NK-92 treated with Interleukin-12 subunit alpha and Interleukin-12 subunit beta, amount 100 ng/mL, for 24 hours (cell line): ENCODE measurements around the gene KRTAP10-6.
"Not testable (repeated sequence)": the region's sequence is repeated elsewhere in the genome, so short reads cannot be mapped to it uniquely, and the experiment has no call there.

Experiments
- DNase-seq: peaks from one replicate; lab custom pipeline; 2025; lab: John Stamatoyannopoulos, UW

The KRTAP10-6 gene

DNA sequence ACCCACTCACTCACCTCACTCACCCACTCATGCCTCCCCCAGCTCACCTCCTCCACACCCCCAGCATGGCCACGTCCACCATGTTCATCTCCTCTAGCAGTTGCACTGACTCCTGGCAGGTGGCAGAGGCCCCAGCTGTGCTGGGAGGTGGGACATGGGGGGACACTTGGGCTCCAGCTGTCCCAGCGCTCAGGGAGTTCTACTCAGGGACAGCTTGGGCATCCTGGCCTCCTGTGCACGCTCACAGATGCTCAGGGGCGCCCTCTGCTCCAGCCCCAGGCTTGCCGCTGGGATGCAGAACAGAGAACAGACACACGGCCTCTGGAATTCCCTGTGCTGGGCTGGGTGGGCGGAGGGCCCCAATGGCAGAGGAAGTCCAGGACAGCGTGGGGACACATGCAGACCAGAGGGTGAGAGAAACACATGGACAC is 24.8 kb upstream of the KRTAP10-6 start:
- DNase-seq = no peak

DNA sequence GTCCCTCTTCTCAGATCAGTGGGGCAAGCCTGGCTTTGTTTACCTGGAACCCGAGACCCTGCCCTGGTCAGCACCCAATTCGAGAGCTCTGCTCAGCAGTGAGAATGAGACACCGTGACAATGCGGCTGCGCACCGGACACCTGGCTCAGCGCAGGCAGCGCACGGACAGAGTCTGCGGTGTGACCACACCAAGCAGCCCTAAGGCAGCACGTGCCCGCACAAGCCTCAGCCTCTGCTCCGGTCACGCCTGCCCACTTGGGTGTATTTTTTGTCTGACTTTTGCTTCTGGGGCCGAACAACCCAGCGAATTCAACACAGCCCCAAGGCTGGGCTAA is 24.3 kb upstream of the KRTAP10-6 start:
- no peak for DNase-seq

DNA sequence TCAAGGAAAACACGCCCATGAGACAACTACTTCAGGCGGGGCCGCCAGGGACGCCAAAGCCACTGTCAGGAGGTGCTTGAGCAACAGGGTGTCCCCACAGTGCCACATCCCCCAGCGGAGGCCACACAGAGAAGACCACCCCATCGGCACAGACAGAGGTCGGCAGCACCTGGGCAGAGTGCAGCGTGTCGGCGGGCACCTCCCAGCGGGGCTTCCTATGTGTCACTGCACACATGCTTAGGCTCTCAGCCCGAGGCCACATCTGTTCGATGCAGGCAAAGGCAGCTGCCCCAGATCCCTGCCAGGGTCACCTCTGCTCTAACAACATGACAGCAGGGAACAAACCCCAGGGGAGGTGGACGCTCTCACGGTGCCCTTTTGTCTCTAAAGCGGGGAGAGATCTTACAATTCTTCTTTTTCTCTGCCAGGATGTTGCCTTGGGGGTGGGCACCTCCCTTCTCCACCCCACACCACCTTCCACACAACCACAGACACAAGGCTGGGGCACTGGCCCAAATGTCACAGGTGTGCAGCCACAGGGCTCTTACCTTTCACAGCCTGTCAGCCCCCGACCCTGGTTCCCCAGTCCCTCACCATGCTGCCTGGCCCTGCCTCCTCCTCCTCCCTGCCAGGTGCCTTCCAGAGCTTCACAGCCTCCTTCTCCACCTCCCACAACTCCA is 23.7 kb upstream of the KRTAP10-6 start:
- DNase-seq = no peak

DNA sequence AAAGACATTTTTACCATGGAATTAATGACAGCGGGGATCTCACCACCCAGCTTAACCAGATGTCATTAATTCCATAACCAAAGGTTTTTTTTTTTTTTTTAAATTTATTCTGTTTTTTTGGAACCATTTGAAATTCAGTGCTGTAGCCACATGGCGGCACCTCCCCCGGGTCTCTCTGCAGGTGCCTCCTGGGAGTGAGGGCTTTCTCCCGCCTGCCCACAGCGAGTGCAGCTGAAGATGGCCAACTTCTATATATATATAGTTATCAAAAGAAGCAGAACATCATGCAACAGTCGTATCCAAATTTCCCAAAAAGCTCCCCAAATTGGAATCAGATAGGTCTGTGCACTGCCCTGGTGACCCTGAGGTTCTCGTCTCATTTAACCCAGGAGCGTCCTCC is 23.2 kb upstream of the KRTAP10-6 start:
- no peak for DNase-seq

DNA sequence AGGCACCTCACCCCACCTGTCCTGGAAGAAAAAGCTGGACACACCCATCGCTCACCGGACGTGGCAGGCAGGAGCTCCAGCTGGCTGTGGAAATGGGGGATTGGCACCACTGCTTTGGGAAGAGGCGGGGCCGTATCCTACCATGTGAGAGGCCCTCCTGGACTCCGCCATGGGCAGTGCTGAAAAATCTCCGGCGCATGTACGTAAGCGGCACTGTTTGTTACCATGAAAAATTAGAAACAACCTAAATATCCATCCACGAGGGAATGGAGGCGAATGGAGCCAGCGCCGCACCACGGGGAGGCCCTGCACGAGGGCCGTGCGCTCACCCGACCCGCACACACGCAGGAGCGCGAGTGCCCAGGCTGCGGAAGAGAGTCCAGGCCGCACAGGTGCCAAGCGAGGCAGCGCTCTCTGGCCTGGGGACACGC is 22.7 kb upstream of the KRTAP10-6 start:
- no peak for DNase-seq

DNA sequence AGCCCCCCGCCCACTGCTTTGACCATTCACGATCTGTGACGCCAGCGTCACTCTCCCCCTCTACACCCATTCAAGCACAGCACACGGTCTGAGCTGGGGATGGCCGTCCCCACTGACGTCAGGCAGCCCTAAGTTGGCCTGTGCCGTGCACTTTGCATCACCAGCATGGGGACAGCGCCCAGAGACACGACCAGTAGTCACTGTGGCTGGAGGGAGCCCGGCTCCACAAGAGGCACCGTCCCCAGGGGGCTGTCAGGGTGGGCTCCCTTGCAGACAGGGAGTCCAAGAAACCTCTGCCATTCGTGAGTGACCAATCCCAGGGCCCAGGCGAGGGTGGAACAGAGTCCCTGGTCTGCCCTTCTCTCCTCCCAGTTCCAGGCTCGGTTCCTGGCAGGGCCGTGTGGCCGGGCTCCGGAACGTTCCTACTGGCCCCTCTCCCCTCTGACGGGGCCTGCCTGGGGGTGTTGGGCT is 21.9 kb upstream of the KRTAP10-6 start:
- DNase-seq = no peak

DNA sequence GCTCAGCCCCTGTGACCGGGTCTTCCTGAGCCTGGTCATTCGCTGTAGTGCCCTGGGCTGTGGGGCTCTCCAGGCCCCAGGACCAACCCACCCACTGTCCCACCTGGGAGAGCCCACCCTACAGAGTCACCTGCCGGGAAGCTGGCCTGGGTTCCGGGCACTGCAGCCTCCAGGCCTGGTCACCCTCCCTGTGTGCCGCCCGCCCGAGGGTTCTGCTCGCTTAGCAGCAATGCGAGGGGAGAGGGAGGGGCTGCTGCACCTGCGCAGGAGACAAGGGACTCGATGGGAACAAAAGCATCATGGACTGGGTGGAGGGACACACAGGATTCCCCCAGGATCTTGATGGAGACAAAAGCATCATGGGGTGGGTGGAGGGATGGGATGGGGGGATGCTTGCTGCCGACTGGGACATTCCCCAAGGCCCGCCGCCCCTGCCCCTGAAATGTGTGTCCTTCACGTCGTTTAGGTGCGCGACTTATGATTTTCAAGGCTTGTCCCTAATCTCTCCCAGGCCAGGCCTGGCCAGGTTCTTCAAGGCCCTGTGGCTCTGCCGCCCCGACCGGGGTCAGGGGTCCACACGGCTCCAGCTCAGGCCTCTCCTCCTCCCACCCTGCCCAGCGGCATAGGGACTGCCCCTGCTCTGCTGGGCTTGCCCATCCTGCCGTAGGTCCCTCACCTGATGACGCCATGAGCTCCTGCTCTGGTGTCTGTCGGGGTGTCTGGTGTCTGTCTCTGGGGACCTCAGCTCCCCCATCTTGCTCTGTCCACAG is 21.3 kb upstream of the KRTAP10-6 start:
- no peak for DNase-seq

DNA sequence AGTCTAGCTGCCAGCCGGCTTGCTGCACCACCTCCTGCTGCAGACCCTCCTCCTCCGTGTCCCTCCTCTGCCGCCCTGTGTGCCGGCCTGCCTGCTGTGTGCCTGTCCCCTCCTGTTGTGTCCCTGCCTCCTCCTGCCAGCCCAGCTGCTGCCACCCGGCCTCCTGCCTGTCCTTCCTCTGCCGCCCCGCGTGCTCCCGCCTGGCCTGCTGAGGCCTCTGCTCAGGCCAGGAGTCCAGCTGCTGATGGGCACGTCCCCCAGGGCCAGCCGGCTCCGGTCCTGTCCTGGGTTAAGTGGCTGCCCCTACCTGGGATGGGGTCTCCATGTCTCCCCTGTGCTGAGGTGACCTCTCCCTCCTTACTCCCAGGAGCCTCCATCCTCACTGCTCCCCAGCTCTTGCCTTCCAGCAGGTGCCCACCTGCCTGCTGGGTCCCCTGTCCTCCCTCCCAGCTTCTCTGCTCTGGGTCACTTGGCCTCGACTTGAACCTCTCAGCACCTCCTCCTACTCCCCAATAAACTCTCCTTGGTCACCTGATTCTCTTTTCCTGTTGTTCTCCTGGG is 20.4 kb upstream of the KRTAP10-6 start:
- no peak for DNase-seq

DNA sequence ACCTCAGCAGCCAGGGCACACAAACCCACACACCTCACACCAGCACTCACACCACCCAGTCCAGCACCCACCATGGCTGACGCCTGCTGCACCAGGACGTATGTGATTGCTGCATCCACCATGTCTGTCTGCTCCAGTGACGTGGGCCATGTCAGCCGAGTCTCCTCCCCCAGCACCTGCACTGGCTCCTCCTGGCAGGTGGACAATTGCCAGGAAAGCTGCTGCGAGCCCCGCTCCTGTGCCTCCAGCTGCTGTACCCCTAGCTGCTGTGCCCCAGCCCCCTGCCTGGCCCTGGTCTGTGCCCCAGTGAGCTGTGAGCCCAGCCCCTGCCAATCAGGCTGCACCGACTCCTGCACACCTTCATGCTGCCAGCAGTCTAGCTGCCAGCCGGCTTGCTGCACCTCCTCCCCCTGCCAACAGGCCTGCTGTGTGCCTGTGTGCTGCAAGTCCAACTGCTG is 19.8 kb upstream of the KRTAP10-6 start, which contains the start of gene KRTAP10-8:
KRTAP10-8 (plus strand) TSS at position 51 of the 458 bp plus-strand sequence; CDS start at position 73, 22 bp downstream.
- no peak for DNase-seq

DNA sequence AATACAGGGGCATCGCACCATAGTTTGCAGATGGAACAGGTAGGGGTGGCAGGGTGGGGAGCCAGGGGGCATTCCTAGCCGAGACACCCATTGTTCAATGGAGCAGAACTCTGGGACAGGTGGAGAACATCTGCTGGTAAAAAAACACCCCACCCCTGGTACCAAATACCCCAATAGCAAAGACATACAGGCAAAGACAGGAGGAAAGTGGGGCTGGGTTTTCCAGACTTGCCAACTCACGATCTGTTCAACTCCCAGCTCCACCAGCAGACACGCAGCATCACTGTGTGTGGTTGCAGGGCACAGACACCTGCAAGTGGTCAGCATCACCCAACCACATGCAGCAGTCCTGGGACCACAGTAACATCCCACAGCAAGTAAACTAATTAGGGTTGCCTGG is 19.2 kb upstream of the KRTAP10-6 start:
- no peak for DNase-seq

DNA sequence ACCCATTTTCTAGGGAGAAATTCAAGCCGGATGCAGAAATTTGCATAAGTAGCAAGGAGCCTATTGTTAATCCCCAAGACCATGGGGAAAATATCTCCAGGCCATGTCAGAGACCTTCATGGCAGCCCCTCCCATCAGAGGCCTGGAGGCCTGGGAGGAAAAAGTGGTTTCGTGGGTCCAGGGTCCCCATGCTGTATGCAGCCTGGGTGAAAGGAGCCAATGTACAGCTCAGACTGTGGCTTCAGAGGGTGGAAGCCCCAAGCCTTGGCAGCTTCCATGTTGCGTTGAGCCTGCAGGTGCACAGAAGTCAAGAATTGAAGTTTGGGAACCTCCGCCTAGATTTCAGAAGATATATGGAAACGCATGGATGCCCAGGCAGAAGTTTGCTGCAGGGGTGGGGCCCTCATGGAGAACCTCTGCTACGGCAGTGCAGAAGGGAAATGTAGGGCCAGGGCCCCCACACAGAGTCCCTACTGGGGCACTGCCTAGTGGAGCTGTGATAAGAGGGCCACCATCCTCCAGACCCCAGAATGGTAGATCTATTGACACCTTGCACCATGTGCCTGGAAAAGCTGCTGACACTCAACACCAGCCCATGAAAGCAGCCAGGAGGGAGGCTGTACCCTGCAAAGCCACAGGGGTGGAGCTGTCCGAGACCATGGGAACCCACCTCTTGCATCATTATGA is 18.0 kb upstream of the KRTAP10-6 start:
- not testable (repeated sequence) for DNase-seq

DNA sequence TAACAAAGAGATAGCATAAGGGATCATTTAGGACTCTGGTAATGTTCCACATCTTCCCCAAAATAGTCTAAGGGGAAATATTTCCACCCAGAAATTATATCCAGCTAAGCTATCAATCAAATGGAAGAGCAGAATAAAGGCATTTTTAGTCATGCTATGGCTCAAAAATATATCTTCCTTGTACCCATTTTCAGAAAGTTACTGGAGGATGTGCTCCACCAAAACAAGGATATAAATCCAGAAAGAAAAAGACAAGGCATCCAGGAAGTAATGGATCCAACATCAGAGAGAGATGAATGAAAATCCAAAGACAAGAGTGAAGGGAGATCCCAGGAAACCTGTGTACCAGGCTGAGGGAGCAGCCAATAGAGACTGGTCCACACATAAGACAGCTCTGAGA is 16.9 kb upstream of the KRTAP10-6 start:
- DNase-seq = no peak

DNA sequence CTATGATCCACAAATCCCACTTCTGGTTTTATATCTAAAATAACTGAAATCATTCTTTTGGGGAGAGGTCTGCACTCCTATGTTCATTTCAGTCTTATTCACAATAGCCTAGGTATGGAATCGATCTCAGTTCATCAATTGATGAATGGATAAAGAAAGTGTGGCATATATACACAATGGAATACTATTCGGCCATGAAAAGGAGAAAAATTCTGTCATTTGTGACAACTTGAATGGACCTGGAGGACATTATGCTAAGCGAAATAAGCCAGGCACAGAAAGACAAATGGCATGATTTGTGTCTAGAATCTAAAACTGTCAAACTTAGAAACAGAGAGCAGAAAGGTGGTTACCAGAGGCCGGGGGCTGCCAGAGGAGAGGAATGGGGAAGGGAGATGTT is 14.2 kb upstream of the KRTAP10-6 start:
- no peak for DNase-seq

DNA sequence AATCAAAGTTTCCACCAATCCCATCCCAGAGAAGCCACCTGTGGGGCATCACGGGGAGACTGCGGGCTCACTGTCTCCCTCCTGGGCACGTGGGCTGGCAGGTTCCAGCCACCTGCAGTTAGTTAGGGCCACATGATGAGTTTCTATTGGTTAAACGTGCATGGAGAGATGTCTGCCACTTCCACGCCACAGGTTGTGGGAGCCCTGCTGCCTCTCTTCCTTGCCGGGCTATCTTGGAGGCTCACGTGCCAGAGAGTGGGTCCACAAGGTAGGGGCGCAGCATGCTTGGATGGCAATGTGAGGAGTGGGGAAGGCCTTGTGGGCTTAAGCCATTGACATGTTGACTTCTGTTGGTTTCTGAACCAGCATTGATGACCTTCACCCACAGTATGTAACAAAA is 11.6 kb upstream of the KRTAP10-6 start:
- DNase-seq = no peak

DNA sequence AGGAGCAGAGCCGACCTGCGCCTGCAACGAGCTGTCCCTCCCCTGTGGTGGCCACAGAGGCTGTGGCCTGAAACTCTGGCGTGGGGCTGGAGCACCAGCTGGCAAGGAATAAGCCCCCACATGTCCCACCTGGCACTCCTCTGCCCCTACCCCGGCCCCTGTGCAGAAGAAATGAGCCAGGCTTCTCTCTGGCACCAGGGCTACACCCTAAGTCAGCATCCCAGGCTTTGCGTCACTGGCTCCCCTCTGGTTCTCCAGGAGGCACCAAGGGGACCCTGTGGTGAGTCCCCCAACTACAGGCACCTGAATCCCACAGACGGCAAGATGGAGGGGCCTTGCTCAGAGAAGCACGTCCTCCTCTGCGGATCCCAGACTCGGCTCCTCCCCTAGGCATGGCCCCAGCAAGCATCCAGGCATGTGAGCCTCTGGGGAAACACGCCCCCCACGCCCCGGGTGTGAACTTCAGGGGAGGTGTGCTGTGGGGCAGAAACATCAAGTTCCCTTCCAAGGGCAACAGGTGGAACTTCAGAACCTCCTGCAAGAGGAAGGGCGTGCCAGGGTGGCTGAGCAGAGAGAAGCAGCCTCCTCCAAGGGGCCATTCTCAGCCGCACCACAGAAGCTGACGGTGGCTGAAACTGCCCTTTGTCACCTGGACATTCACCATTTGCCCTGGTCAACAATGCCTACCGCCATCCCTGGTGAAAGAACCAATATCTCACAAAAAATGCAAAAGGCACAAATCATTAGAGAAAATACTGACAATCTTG is 11.0 kb upstream of the KRTAP10-6 start:
- no peak for DNase-seq

DNA sequence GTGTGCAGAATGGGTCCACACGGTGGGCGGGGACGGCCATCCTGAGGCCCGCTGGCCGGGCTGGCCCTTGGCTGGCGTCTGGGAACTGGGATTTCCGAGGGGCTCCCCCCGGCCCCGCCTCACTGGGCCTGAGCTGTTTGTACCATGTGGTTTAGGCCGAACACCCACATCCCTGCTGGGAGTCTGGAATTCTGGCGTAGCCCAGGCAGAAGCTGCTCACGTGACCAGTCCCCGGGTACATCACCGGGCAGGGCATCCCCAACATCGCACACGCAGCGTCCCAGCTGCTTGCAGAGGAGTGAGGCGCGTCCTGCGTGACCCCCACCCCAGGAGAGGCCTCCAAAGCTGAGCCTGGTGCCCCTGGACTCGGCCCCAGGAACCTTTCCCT is 10.2 kb upstream of the KRTAP10-6 start:
- no peak for DNase-seq

DNA sequence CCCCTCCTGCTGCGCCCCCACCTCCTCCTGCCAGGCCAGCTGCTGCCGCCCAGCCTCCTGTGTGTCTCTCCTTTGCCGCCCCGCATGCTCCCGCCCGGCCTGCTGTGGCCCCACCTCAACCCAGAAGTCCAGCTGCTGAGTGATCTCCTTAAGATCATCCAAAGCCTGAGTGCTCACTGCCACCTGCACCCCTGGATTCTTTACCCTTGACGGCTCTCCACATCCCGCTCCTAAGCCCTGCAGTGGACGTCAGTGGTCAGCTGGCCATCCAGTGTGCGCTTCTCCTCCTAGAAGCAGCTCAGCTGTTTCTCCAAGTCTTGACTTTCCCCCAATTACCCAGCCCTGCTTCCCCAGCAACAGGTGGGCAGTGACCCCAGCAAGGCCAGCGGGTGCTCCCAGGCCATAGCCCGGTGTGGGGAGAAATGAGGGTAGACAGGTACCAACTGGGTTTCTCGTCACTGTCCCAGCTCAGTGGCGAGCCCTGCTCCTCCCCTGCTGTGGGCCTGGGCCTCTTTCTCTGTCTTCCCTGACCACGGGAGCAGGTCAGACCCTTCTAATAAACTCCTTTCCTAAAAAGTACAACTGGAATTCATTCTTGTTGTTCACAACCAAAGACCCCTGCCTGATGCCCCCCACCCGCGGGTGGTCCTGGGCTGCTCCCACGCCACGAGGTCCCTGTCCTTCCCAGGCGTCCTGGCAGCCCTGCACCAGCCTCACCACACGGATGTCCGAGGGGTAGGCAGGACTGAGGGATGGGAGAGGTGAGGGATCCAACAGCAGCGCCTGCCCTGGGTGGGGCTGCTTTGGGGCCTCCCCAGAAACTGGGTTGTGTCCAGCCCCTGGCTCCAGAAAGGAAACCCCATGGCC is 9.5 kb upstream of the KRTAP10-6 start:
- no peak for DNase-seq

DNA sequence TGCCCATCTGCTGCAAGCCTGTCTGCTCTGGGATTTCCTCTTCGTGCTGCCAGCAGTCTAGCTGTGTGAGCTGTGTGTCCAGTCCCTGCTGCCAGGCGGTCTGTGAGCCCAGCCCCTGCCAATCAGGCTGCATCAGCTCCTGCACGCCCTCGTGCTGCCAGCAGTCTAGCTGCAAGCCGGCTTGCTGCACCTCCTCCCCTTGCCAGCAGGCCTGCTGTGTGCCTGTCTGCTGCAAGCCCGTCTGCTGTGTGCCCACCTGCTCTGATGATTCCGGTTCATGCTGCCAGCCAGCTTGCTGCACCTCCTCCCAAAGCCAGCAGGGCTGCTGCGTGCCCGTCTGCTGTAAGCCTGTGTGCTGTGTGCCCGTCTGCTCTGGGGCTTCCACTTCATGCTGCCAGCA is 8.8 kb upstream of the KRTAP10-6 start:
- DNase-seq = not testable (repeated sequence)

DNA sequence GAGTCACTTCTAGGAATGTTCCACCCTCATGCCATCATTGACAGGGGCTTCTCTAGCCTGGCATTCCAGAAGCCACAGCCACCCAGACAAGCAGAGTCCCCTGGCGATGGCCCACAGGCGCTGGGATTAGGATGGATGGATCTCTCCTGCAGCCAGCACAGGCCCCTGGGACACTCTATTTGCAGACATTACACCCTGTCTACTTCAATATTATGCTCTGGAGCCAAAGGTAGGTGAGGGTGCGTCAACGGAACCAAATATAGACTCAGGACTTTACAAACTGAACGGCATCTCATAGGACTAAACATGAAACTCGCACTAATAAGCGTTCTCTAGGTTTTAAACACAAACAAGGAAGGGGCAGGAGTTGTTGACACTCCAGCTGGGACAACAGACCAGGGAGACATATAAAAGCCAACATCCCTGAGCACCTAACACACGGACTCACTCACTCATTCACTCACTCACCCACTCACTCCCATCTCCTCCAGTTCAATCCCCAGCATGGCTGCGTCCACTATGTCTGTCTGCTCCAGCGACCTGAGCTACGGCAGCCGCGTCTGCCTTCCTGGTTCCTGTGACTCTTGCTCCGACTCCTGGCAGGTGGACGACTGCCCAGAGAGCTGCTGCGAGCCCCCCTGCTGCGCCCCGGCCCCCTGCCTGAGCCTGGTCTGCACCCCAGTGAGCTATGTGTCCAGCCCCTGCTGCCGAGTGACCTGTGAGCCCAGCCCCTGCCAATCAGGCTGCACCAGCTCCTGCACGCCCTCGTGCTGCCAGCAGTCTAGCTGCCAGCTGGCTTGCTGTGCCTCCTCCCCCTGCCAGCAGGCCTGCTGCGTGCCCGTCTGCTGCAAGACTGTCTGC is 8.0 kb upstream of the KRTAP10-6 start, which contains the start of gene KRTAP10-7:
KRTAP10-7 (plus strand) TSS at position 480 of the 861 bp plus-strand sequence; CDS start at position 505, 25 bp downstream.
- DNase-seq = not testable (repeated sequence)
